ENCODE measurements around the gene GPX4. TPM values are rescaled to one million over a fixed set of nuclear protein-coding genes. Genes with fewer than 3 reads are reported as not detected.
A peak's percentile ranks its signal among the peaks of the same experiment; 100 is the strongest.

GPX4 gene
- total and polyA plus RNA-seq, 2 of the 13 experiments (the other 11 are each of a cell fraction or from before 2014, with no cell fraction given), result 535 to 613 TPM

- 0 out of 2 replicates have a peak, but pooled peaks have one; percentile 41 for TF ChIP-seq ZNF564 (CRISPR knock-in tag; IDR thresholded peaks at IDR 0.05)
- TF ChIP-seq HOXA5 (CRISPR knock-in tag; IDR thresholded peaks at IDR 0.05), result peak; percentile 47; the same call in 1 of the 2 replicates
- peak; percentile 62 for TF ChIP-seq HNRNPLL (IDR thresholded peaks at IDR 0.05; ENCODE audit: low read depth, low read length, poor library complexity, severe bottlenecking)
- TF ChIP-seq ZFP37 (CRISPR knock-in tag; IDR thresholded peaks at IDR 0.05; ENCODE audit: borderline replicate concordance), result no peak
- TF ChIP-seq, protein P1, sequence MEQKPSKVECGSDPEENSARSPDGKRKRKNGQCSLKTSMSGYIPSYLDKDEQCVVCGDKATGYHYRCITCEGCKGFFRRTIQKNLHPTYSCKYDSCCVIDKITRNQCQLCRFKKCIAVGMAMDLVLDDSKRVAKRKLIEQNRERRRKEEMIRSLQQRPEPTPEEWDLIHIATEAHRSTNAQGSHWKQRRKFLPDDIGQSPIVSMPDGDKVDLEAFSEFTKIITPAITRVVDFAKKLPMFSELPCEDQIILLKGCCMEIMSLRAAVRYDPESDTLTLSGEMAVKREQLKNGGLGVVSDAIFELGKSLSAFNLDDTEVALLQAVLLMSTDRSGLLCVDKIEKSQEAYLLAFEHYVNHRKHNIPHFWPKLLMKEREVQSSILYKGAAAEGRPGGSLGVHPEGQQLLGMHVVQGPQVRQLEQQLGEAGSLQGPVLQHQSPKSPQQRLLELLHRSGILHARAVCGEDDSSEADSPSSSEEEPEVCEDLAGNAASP (CRISPR knock-in tag; IDR thresholded peaks at IDR 0.05; ENCODE audit: borderline replicate concordance), result peak; percentile 73; the same call in 1 of the 2 replicates
- no peak for TF ChIP-seq GLI4 (CRISPR knock-in tag; IDR thresholded peaks at IDR 0.05; ENCODE audit: borderline replicate concordance)
- TF ChIP-seq ZBTB39 (CRISPR knock-in tag; IDR thresholded peaks at IDR 0.05), result 0 out of 2 replicates have a peak, but pooled peaks have one; percentile 8
- no peak for TF ChIP-seq ZNF773 (CRISPR knock-in tag; IDR thresholded peaks at IDR 0.05; ENCODE audit: borderline replicate concordance)
- TF ChIP-seq, protein P2, sequence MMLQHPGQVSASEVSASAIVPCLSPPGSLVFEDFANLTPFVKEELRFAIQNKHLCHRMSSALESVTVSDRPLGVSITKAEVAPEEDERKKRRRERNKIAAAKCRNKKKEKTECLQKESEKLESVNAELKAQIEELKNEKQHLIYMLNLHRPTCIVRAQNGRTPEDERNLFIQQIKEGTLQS (CRISPR knock-in tag; IDR thresholded peaks at IDR 0.05), result no peak
- no peak for TF ChIP-seq ZNF275 (CRISPR knock-in tag; IDR thresholded peaks at IDR 0.05; ENCODE audit: borderline replicate concordance)
- TF ChIP-seq, protein P3, sequence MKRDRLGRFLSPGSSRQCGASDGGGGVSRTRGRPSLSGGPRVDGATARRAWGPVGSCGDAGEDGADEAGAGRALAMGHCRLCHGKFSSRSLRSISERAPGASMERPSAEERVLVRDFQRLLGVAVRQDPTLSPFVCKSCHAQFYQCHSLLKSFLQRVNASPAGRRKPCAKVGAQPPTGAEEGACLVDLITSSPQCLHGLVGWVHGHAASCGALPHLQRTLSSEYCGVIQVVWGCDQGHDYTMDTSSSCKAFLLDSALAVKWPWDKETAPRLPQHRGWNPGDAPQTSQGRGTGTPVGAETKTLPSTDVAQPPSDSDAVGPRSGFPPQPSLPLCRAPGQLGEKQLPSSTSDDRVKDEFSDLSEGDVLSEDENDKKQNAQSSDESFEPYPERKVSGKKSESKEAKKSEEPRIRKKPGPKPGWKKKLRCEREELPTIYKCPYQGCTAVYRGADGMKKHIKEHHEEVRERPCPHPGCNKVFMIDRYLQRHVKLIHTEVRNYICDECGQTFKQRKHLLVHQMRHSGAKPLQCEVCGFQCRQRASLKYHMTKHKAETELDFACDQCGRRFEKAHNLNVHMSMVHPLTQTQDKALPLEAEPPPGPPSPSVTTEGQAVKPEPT (CRISPR knock-in tag; IDR thresholded peaks at IDR 0.05; ENCODE audit: low read depth), result peak; percentile 42; the same call in 1 of the 2 replicates
- TF ChIP-seq ATAD3A (CRISPR knock-in tag; IDR thresholded peaks at IDR 0.05), result no peak
- TF ChIP-seq, protein P4, sequence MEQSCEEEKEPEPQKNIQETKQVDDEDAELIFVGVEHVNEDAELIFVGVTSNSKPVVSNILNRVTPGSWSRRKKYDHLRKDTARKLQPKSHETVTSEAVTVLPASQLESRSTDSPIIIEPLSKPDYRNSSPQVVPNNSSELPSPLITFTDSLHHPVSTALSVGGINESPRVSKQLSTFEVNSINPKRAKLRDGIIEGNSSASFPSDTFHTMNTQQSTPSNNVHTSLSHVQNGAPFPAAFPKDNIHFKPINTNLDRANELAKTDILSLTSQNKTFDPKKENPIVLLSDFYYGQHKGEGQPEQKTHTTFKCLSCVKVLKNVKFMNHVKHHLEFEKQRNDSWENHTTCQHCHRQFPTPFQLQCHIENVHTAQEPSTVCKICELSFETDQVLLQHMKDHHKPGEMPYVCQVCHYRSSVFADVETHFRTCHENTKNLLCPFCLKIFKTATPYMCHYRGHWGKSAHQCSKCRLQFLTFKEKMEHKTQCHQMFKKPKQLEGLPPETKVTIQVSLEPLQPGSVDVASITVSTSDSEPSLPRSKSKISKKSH (CRISPR knock-in tag; IDR thresholded peaks at IDR 0.05; ENCODE audit: borderline replicate concordance), result no peak
- no peak for TF ChIP-seq ISX (CRISPR knock-in tag; conservative IDR thresholded peaks at IDR 0.05)
- TF ChIP-seq HOXA3 (CRISPR knock-in tag; IDR thresholded peaks at IDR 0.05), result peak; percentile 86
Measured at GRCh38 chr19:1094978-1095701, 8.7 kb upstream of the GPX4 start, which contains the start of gene POLR2E (continued).
